Epithelial cell of proximal tubule (primary cell): Measurements from ENCODE around the gene OXCT2. TPM values are rescaled to one million over a fixed set of nuclear protein-coding genes. Genes with fewer than 3 reads are reported as not detected.

ENCODE experiments used
- DNase-seq: peaks from one replicate; pipeline ENCODE4 v3.0.0-alpha.2; 2011; ENCODE audit warnings: low read depth
- H3K4me3 ChIP-seq: 2 replicates; pipeline ENCODE4 v1.5.1; 2011; ENCODE audit warnings: low read depth, mild to moderate bottlenecking, low read length
- total RNA-seq: library from RNA; depleted of rRNA; stranded (reverse); fragments of >200 nt; gene quantifications from 2 replicates; pipeline ENCODE4 v1.2.3, GENCODE V29; 2015
- TF ChIP-seq, protein P1 (sequence below): conservative IDR thresholded peaks from 2 replicates; pipeline ENCODE4 v1.5.1; 2012; ENCODE audit warnings: low read depth, mild to moderate bottlenecking, low read length

The OXCT2 gene
- total RNA-seq, 1 donor from 2014 or later = 15.0 TPM

DNA sequence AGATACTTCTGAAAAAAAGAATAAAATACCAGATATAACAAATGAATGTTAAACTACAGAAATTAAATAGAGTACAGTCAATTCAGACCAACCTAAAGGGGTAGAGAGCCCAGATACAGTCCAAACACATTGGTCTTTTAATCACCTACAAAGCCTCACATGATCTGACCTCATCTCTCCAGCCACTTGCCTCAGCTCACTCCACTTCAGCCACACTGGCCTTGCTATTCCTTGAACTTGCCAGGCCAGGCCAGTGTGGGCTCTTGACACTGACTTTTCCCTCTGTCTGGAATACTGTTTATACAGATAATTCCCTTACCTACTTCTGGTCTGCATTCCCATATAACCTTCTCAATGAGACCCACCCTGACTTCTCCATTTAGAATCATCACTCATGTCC is 49.5 kb downstream of the OXCT2 start:
- DNase-seq = no peak
- TF ChIP-seq, protein P1, sequence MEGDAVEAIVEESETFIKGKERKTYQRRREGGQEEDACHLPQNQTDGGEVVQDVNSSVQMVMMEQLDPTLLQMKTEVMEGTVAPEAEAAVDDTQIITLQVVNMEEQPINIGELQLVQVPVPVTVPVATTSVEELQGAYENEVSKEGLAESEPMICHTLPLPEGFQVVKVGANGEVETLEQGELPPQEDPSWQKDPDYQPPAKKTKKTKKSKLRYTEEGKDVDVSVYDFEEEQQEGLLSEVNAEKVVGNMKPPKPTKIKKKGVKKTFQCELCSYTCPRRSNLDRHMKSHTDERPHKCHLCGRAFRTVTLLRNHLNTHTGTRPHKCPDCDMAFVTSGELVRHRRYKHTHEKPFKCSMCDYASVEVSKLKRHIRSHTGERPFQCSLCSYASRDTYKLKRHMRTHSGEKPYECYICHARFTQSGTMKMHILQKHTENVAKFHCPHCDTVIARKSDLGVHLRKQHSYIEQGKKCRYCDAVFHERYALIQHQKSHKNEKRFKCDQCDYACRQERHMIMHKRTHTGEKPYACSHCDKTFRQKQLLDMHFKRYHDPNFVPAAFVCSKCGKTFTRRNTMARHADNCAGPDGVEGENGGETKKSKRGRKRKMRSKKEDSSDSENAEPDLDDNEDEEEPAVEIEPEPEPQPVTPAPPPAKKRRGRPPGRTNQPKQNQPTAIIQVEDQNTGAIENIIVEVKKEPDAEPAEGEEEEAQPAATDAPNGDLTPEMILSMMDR = no peak

DNA sequence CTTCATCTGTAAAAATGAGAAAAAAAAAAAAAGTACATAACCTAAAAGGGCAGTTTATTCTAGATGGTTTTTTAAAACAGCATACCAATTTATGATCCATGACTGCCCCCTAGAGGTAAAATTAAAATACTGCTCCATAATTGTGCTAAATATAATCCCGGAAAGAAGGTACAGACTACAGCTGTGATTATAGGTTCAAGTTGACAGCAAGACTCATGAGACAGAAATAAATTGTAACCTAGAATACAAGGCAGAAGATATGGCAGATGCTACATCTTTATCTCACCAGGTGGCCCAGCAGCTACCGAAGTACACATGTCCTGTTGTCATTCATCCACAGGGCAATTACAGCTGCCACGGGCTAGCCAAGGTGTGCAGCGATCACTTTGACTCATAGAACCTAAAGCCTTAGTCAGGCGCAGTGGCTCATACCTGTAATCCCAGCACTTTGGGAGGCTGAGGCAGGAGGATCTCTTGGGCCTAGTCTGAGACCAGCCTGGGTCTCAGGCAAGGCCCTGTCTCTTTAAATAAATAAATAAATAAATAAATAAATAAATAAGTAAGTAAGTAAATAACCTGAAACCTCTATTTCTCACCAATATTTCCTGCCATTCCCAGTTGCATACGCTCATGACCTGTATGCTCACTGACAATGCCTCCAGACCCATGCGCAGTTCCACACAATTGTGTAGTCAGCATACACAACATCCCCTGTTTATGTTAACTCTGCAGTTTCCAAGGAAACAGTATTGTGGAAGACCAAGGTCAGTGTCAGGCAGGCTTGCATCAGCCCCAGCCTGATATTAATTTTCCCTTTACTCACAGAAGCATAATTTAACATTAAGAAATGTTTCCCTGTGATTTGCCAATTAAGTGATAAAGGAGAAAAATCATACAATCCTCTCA is 50.8 kb downstream of the OXCT2 start:
- DNase-seq = no peak
- TF ChIP-seq, protein P1 = peak; percentile 58
- H3K4me3 ChIP-seq = no peak overlapping the region

More for the DNA sequence above, 49.5 kb downstream of the OXCT2 start:
- H3K4me3 ChIP-seq = no peak overlapping the region

Other genes starting within 250 kb of the OXCT2 start
- 141 and 169 TPM in 2 replicates for gene PABPC4, start 194.6 kb downstream of the OXCT2 start, total RNA-seq
- 0.14 and 1.3 TPM in 2 replicates for gene HEYL, start 131.7 kb downstream of the OXCT2 start, total RNA-seq
- gene NT5C1A, start 99.2 kb downstream of the OXCT2 start, total RNA-seq = not detected in 2 replicates
- 0.06 and 0.07 TPM in 2 replicates for gene HPCAL4, start 79.9 kb downstream of the OXCT2 start, total RNA-seq
- gene PPIE, start 32.5 kb downstream of the OXCT2 start, total RNA-seq = 43.9 and 58.7 TPM in 2 replicates
- 0.58 and 1.9 TPM in 2 replicates for gene BMP8B, start 17.5 kb upstream of the OXCT2 start, total RNA-seq
- 16.2 and 18.6 TPM in 2 replicates for gene TRIT1, start 112.2 kb upstream of the OXCT2 start, total RNA-seq
- 1.2 and 2.6 TPM in 2 replicates for gene MYCL, start 130.6 kb upstream of the OXCT2 start, total RNA-seq
- 5.3 and 16.9 TPM in 2 replicates for gene MFSD2A, start 183.8 kb upstream of the OXCT2 start, total RNA-seq